GM19395 (cell line): ENCODE data around the gene SMOC2.
"Not testable (repeated sequence)": the region's sequence is repeated elsewhere in the genome, so short reads cannot be mapped to it uniquely, and the experiment has no call there.

ENCODE experiments used
- ATAC-seq: cut with Tn5 transposase; IDR thresholded peaks from one replicate; pipeline ENCODE4 v1.9.1; 2021; ENCODE audit warnings: mild to moderate bottlenecking, moderate library complexity; ENCODE audit not compliant: unreplicated experiment

Gene SMOC2

DNA sequence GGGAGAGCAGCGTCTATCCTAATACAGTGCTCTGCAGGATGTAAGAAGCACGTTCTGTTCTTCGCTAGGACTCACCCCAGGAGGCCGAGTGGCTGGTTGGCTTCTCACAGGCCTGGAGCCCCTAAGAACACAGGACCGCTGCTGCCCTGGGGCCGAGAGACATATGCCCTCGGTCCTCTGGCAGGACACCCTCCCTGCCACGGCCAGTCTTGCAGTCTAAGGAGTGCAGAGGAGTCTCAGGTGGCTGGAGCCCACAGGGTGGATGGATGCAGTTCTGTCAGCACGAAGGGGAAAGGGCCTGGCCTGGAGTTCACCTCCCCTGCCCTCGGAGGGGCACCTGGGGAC is 96.5 kb downstream of the SMOC2 start:
- ATAC-seq: no peak

DNA sequence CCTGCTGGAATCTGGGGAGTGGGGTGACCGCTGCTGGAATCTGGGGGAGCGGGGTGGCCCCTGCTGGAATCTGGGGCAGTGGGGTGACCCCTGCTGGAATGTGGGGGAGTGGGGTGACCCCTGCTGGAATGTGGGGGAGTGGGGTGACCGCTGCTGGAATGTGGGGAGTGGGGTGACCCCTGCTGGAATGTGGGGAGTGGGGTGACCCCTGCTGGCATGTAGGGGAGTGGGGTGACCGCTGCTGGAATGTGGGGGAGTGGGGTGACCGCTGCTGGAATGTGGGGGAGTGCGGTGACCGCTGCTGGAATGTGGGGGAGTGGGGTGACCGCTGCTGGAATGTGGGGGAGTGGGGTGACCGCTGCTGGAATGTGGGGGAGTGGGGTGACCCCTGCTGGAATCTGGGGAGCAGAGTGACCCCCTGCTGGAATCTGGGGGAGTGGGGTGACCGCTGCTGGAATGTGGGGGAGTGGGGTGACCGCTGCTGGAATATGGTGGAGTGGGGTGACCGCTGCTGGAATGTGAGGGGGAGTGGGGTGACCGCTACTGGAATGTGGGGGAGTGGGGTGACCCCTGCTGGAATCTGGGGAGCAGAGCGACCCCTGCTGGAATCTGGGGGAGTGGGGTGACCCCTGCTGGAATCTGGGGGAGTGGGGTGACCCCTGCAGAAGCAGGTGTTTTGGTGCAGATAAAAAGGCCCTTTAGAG is 97.4 kb downstream of the SMOC2 start:
- not testable (repeated sequence) for ATAC-seq

DNA sequence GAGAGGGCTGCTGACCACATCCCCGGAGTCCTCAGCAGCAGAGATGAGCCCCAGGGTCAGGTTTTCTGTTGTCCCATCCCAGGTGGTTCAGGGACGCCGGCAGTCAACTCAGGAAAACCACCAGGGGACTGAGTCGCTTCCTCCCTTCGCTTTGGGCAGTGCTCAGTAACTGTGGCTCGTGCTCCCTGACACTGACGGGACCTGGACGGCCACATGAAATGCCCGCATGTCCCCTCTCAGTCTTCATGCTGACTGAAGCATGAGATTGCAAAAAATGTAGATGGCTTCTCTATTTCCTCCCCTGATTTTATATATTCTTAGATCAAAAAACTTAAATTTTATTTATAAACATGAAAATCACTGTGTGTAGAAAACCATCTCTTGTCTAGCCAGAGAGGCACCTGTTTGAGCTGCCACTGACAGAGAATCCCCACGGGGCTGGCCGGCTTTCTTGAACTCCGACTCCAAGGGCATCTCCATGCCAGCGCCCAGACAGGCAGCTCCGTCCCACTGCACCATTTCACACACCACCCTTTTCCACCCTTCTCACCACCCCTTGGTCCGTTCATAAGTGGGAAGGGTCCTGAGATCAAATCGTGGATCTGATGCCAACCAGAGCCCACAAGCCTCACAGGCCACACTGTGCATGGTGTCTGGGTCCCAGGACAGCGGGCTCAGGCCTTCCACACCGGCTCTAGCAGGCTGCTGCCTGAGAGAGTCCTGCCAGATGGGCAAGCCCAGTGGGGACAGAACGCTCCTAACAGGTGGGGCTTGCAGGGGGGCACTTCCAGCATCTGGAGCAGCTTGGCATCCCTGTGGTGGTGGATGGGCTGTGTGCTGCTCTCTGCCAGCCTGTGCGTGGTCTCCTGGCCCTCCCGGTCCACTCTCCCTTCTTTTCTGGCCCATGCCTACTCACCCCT is 98.2 kb downstream of the SMOC2 start:
- ATAC-seq: no peak

DNA sequence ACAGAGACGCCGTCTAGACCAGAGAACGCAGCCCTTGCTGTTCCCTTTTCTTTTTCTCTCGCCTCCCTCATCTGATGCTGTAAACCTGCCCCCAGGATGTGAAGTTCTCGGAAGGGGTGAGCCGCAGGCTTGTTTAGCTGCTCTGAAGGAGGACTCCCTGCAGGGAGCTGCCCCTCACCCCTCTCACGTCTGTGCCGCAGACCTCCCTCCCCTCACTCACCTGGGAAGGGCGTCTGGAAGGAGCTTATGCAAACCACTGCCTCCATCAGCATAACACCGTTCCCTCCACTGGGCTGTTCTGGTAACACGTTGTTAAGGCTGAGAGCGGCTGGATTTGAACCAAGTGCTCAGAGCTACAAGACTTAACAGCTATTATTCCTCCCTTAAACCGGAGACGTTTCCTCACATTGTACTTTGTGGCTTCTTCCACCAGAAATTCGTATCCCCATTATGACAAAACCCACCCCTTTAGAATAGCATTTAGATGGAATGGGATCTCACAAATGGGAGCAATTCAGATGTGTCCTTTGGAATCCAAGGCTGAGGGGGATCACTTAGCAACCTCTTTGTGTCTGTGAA is 99.8 kb downstream of the SMOC2 start:
- no peak for ATAC-seq

DNA sequence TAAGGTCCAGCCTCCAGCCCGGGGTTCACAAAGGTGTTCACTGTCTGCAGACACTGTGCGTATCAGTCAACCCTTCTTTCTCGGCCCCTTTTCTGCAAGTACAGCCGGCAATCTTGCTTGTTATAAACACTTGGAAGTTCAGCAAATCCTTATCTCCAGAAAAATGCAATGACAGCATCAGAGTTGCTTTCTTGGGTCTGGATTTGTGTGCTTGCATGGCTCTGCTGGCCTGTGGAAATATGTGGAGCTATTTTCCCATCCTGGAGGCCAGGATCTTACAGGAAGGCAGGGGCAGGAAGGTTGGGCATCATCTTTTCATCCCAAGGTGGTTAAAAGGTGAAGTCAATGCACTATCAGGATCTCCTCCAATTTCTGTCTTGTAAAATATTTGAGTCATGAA is 100.3 kb downstream of the SMOC2 start:
- ATAC-seq: no peak

DNA sequence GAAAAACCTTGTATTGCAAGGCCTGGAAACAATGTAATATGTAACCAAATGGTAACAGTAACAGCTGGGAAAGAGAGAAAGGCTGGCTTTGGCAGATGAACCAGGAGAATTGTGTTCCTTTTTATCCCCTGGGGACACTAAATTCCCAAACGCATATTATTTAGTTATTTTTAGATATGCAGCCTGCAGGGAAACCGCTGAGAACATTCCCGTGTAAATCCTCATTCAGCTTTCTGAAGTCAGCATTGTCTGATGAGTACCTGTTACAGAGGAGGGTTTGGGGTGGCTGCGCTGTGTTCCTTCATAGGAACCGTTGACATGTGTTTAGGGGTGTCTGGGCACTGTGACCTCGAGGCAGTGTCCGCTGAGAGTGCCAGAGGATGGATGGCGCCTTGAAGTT is 101.3 kb downstream of the SMOC2 start:
- ATAC-seq: no peak

DNA sequence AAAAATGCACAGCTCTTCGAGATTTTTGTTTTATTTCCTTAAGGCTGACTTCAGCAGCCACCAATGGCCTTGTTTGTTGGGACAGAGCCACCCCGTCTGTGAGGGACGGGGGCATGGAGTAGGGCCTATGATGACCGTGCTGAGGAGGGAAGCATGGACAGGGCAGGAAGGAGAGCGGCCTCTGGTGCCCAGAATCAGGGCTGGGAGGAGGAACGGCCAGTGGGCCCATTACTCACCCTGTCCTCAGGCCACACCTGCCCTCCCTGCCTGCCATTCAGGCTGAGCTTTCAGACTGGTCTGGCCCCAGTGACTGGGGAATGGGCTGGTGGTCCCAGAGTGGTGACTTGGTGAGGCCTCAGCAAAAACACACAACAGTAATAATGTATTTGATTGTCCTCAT is 104.4 kb downstream of the SMOC2 start:
- no peak for ATAC-seq

DNA sequence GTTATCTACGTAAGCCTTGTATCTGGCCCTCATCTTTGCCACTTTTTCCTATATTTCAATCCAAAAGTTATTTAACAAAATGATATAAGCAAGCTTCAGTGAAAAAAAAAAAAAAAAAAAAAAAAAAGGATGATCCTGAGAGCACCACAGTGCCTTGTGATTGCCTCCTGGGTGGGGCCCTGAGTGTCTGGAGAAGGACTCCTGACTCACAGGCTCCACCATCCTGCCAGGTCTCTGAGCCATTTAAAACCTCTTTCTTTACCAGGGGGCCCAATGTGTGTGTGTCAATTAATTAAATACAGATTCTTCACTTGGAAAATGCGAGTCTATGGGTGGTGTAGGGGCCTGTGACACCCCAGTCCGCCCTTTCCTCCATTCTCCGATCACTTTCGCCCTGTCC is 105.2 kb downstream of the SMOC2 start:
- no peak for ATAC-seq

DNA sequence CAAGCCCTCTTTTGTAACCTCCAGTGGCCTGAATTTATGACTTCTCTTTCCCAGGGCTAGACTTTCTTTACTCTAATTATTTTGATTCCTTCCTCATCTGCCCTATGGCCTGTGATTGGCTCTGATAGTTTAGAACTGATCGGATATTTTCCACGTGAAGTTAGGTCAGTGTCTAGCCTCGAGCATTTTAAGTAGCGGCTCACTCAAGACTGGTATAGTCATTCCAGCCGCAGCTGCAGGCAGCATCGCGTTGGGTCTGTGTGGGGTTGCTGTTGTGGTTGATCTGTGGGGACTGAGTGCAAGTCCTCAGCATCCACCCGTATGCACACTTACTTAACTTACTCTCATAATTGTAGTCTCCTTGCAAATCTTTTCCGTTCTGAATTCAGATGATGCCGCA is 105.7 kb downstream of the SMOC2 start:
- ATAC-seq: no peak

DNA sequence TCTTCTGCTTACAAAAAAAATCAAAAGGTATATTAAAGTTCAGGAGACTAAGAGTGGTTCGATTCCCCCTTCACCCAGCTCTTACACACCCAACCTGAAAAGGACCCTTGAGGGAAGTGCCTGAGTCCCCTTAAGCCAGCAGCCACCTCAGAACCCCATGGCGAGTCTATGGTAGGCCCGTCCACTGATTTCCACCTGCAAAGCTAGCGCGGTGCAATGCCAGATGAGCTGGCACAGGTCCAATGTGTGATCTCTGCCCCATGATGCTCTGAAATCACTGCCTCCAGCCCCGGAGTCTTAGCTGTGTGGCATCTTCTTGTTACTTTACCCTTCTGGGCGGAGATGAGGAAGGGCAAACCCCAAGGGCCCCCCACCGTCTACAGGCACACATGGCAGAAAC is 109.3 kb downstream of the SMOC2 start:
- ATAC-seq: no peak

DNA sequence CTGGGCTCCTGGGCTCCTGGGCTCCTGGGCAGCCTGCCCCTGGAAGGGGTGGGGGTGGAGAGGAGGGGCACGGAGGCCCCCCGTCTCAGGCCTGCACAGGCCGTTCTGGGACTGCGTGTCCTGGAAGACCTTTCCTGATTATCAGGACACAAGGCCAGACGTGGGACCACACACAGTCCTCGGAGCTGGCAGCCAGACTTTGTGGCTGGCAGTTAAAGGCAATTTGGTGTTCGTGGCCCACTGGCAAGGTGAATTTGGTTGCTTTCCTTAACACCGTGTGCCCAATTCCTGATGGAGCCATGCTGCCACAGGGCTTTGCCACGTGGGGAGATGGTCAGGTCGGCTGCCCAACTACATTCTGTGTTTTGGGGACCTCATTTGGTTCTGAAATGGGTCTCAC is 113.5 kb downstream of the SMOC2 start:
- ATAC-seq: no peak

DNA sequence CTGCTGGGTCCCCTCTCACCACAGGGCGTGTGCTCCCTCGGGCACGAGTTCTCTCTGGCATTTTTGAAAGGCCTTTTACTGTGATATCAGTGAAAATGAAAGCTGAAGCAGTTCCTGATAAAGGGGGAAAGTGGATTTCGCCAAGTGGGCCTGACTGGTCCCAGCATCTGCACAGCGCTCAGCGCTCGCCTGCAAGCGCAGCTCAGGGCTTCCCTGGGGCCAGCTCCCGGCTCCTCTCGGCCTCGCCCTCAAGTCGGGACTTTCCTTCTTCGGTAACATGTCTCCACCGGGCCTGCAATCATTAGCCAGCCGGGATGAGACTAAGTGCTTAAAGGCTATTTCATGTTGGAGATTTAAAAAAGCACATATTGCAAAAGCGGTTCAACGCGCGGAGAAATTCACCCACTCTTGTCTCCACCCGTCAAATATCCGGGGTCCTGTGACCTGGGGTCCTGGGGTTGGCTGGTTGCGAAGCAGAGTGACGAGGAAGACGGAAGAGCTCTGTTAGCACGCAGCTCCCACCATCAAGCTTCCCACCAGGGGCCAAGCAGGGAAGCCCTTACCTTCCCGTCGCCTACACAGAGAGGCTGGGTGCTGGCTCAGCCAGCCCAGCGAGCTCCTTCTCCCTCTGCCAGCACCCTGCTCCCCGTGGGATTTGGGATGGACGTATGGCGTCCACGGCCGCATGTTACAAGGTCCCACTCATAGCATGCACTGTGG is 114.1 kb downstream of the SMOC2 start:
- no peak for ATAC-seq

DNA sequence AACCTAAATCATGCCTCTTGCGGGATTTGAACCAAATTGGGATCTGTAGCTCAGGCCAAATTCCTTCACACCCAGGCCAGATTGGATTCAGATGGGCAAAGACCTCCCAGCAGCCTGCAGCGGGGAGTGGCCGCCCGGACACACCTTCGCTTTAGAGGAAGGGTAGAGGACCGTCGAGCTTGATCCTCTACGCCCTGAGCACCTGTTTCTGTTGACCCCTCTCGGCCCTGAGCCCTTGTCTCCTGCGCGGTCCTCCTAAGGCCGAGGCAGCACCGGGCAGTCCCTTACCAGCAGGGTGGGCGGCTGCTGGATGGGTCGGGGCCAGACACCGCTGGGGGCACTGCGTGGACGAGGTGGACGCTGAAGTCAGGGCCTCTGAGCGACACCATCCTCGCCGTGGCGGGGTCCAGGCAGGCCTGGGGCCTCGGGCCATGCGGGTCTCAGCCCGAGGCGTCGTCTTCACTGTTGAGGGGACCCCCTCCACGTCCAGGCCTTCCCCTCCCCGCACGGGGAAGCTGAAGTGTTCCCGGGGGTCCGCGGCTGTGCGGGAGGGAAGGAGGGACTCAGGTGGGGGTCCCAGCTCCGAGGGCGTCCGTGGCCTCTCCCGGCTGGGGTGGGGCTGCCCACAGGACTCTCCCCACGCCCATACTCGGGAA is 114.8 kb downstream of the SMOC2 start:
- no peak for ATAC-seq

DNA sequence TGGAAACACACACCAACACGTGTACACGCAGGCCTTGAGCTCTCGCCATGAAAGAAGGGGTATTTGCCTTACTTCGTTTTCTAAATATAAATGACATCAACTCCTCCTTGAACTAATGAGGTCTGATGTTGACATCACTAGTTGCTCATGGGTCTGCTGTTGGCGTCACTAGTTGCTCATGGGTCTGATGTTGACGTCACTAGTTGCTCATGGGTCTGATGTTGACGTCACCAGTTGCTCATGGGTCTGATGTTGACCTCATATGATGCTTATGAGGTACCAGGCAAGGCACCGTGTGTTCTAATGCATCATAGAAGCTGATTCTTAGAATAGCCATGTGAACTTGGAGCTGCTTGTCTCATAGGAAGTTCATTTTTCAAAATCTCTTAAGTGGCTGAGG is 116.5 kb downstream of the SMOC2 start:
- ATAC-seq: no peak

DNA sequence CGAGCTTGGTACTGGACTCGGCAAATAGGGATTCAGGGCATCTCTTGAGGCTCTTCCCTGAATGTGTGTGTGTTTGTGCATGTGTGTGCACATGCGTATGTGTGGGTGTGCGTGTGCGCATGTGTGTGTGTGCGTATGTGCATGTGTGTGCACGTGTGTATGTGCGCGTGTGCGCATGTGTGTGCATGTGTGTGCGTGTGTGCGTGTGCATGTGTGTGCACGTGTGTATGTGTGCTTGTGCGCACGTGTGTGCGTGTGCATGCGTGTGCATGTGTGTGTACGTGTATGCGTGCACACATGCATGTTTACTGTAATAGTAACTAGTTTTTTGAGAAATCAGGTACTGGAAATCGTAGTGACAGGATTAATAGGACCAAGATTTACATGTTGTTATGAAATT is 117.7 kb downstream of the SMOC2 start:
- no peak for ATAC-seq

DNA sequence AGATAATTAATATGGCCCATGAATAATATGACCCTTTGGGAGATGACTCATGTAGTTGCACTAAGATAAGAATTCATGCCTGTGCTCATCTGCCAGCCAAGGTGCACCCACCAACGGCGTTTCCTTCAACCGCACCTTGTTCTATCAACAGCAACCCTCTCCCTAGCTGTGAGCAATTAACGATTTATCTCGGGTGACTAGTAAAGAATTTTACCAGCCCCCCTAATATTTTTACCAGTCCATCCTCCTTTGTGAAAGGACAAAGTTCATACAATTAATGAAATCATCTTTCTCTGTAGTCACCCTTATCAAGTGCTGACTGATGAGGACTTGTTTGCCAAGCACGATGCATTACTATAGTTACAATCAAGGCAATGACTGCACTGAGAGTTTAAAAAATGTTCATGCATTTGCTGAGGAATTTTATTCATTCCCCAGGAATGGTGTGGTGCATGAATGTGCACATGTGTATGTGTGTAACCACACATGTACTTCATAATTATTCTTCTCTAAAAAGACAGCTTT is 118.7 kb downstream of the SMOC2 start:
- ATAC-seq: no peak

DNA sequence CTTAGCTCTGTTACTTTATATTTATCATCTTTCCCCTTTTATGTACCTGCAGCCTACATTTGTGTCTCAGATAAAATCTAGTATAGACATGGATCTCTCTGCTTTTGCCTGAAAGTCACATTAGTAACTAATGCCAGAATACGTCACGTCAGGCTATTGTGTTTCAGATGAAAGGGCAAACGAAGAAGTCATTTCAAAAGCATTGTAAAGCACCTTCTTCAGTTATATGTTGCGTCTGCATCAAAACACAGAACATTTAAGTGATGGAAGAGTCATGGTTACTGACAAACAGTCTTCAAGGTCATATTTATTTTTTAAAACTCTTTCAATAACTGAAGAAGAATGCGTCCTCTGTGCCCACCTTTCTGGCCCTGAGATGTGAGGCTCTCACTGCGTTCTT is 119.1 kb downstream of the SMOC2 start:
- ATAC-seq: no peak

DNA sequence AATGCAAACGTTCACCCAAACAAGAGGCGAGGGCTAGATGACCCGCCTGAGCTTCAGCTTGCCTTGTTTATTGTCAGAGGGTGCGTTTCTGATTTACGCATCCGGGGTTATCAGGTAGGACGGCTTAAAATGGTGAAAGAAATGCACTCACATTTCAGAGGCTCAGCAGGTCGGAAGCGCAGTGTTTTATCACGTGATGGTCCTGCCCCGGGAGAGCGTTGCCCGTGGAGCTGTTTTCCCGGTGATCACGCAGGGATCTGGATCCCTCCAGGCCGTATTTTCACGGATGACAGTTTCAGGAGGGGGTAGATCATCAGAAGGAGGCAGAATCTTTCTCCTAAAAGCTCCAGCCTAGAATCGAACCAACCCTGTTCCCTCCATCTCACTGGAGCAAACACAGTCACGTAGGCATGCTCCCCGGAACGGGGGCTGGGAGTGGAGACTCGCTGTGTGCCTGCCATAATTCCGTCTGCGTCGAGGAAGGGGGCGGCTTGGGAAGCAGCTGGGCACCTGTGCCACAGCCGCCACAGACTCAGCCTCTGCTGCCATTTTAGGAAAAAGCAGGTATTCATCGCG is 121.7 kb downstream of the SMOC2 start:
- no peak for ATAC-seq

DNA sequence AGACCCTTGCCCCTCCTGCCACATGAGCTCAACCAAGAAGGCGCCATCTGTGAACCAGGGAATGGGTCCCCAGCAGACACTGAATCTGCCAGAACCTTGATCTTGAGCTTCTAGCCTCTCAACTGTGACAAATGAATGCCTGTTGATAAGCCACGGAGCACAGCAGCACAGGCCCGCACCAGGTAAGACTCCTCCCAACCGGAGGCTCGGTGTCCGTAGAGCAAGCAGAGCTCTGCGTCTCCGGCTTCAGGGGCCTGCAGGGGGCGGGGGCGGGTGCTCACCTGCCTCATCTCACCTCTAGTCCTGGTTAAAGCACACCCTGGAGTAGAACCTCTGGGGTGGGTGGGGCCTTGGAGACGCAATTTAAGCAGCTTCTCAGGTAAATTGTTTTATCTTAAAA is 122.7 kb downstream of the SMOC2 start:
- no peak for ATAC-seq

DNA sequence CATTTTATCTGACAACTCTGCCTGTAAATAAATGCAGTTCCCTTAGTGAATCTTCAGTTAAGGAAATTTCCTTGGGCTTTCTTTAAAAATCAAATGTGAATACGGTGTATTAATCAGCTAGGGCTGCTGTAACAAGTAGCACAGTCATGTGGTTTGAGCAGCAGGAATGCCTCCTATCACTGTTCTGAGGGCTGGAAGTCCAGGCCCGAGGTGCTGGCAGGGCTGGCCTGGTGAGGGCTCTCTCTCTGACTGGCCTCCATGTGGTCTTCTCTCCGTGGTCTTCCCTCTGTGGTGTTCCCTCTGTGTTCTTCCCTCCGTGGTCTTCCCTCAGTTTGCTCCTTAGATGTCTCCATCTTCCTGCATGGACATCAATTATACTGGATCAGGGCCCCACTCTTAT is 124.1 kb downstream of the SMOC2 start:
- no peak for ATAC-seq
